Sigmoid colon (tissue), 7 donors: ENCODE measurements around the gene BCOR. TPM values are rescaled to one million over a fixed set of nuclear protein-coding genes. Genes with fewer than 3 reads are reported as not detected.

Experiments used
- DNase-seq: peaks from one replicate; pipeline ENCODE4 v3.0.0-alpha.2; 2019
- H3K27ac ChIP-seq, 4 donors: fragments of 200-600 bp; sonication (generic); one replicate each; pipeline ENCODE4 v1.5.1; 2016 to 2019; ENCODE audit warnings: mild to moderate bottlenecking in 1 of 4
- H3K27me3 ChIP-seq, 3 donors: fragments of 200-600 bp; sonication (generic); one replicate each; pipeline ENCODE4 v1.5.1; 2019; ENCODE audit warnings: mild to moderate bottlenecking in 1 of 3
- H3K36me3 ChIP-seq, 4 donors: fragments of 200-600 bp; sonication (generic); one replicate each; pipeline ENCODE4 v1.5.1; 2016 to 2019
- H3K4me1 ChIP-seq, 4 donors: fragments of 200-600 bp; sonication (generic); one replicate each; pipeline ENCODE4 v1.5.1; 2017 to 2019
- H3K4me3 ChIP-seq, 4 donors: fragments of 200-600 bp; sonication (generic); one replicate each; pipeline ENCODE4 v1.5.1; 2017 to 2019; ENCODE audit warnings: mild to moderate bottlenecking in 2 of 4, moderate library complexity in 1 of 4
- H3K9me3 ChIP-seq, 4 donors: fragments of 200-600 bp in 3 of 4; sonication (generic) in 3 of 4; one replicate each; pipeline versions ENCODE4 v1.5.1 to v1.6.1; 2013 to 2019
- EP300 ChIP-seq, 4 donors: sonication (generic); formaldehyde crosslinking; IDR thresholded peaks; one replicate each; pipeline ENCODE4 v1.6.1; 2017; ENCODE audit warnings: antibody characterized with exemption in 4 of 4
- POLR2A ChIP-seq, 2 donors: fragments of 450-650 bp; IDR thresholded peaks; one replicate each; pipeline ENCODE4 v1.6.1; 2016; ENCODE audit warnings: antibody characterized with exemption in 2 of 2, mild to moderate bottlenecking in 2 of 2, moderate library complexity in 2 of 2
- POLR2AphosphoS5 ChIP-seq, 4 donors: sonication (generic); formaldehyde crosslinking; IDR thresholded peaks; one replicate each; pipeline ENCODE4 v1.6.1; 2017; ENCODE audit warnings: antibody characterized with exemption in 4 of 4
- WGBS, 2 donors: extraction: QIAGEN DNeasy Blood & Tissue Kit; methylation state at CpG; one replicate each; pipeline ENCODE4 v1.1.7; 2013; 5-methylcytosine and 5-hydroxymethylcytosine counted together
- intact Hi-C: fragments of 100-400 bp; cut with DNase I; formaldehyde crosslinking; loops from one replicate; pipeline ENCODE4 v1.15.1; 2023
- polyA plus RNA-seq, 3 donors: library from polyadenylated mRNA; stranded (reverse); fragments of 200-250 nt; gene quantifications; one replicate each; pipeline ENCODE4 v1.2.3, GENCODE V29; 2013
- total RNA-seq, 4 donors: library from RNA; depleted of rRNA; stranded (reverse); fragments of >200 nt; gene quantifications; one replicate each; pipeline ENCODE4 v1.1.0, GENCODE V29; 2016
- TF ChIP-seq, protein P1 (sequence below), 4 experiments: fragments of 450-650 bp in 3 of 4; fragments of 200-600 bp in 1 of 4; IDR thresholded peaks; one replicate each; pipeline ENCODE4 v1.5.1; 2016 to 2019; ENCODE audit warnings: antibody characterized with exemption in 4 of 4, mild to moderate bottlenecking in 3 of 4, moderate library complexity in 2 of 4
- donor health status: healthy with polysubstance abuse.
- donor health status: Bipolar disorder and iron deficiency.
- donor health status: healthy.

The BCOR gene
- total and polyA plus RNA-seq, 7 donors: 3.5 to 31.6 (median 15.8) TPM

DNA sequence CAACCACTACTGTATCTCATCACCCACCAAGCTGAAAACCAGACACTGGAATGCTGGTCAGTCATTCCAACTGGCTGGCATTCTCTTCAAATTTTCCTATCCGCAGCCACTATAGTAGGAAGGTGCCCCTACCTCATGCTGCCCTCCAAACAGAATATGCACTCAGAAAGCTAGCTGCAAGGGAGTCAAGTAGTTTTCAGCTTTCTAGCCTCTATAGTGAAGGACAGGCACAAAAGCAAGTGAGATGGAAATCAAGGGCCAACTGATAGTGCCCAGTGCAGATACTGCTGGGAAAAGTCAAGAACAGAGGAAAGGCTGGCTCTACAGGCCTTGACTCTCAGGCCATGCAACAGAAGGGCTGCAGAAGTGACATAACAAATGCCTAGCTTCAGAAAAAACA lies 47.2 kb downstream of the BCOR start:
- no peaks in the 10 kb centered on the region for H3K27me3 ChIP-seq
- WGBS, 2 donors: 98 to 100% methylated on average over 1 of the region's 1 CpG
- DNase-seq: no peak
- H3K4me1 ChIP-seq: no peaks in the 10 kb centered on the region
- H3K27ac ChIP-seq: no peak overlapping the region
- no peak for TF ChIP-seq EP300 (IDR thresholded peaks at IDR 0.05)
- no peak for TF ChIP-seq POLR2A (IDR thresholded peaks at IDR 0.05)
- TF ChIP-seq, protein P1, sequence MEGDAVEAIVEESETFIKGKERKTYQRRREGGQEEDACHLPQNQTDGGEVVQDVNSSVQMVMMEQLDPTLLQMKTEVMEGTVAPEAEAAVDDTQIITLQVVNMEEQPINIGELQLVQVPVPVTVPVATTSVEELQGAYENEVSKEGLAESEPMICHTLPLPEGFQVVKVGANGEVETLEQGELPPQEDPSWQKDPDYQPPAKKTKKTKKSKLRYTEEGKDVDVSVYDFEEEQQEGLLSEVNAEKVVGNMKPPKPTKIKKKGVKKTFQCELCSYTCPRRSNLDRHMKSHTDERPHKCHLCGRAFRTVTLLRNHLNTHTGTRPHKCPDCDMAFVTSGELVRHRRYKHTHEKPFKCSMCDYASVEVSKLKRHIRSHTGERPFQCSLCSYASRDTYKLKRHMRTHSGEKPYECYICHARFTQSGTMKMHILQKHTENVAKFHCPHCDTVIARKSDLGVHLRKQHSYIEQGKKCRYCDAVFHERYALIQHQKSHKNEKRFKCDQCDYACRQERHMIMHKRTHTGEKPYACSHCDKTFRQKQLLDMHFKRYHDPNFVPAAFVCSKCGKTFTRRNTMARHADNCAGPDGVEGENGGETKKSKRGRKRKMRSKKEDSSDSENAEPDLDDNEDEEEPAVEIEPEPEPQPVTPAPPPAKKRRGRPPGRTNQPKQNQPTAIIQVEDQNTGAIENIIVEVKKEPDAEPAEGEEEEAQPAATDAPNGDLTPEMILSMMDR (IDR thresholded peaks at IDR 0.05): no peak
- TF ChIP-seq POLR2AphosphoS5 (IDR thresholded peaks at IDR 0.05): no peak
- peaks cover 8 to 66% (median 37%) of the 10 kb centered on the region in 4 donors for H3K36me3 ChIP-seq
- H3K4me3 ChIP-seq: no peak overlapping the region
- H3K9me3 ChIP-seq: peaks cover 4 to 16% (median 7%) of the 10 kb centered on the region in 4 donors
- intact Hi-C loops: no loop called here

DNA sequence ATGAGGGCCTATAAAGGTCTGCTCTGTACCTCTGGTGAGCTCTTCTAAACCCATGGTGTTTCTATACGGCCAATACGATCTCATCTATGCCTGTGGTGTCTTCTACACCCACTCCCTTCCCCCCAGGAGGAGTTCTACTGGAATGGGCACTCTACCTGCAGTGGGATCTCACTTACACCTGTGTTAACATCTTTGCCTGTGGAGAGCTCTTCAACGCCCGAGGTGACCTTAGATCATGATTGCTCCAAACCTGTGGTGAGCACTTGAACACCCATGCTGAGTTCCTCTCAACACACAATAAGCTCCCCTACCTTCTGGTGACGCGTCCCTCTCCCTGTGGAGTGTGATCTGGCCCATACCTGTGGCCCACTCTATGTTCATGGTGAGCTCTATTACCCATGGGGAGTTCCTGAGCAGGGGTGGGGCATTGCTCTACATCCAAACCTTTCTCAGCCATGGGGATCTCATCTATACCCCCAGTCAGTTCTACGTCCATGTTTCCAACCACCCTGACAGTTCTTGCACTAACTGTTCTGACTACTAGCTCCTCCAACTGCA lies 48.6 kb downstream of the BCOR start:
- intact Hi-C loops: no loop called here
- Histone ChIP-seq H3K9me3 (peaks cover 4 to 16% (median 7%) of the 10 kb centered on the region in 4 donors), H3K36me3 (peaks cover 8 to 52% (median 33%) of the 10 kb centered on the region in 4 donors), H3K4me3 (no peak overlapping the region), H3K27ac (no peak overlapping the region), H3K4me1 (no peaks in the 10 kb centered on the region), H3K27me3 (no peaks in the 10 kb centered on the region)
- no peak for TF ChIP-seq EP300 (IDR thresholded peaks at IDR 0.05)
- TF ChIP-seq, protein P1 (IDR thresholded peaks at IDR 0.05): no peak
- TF ChIP-seq POLR2AphosphoS5 (IDR thresholded peaks at IDR 0.05): no peak
- no peak for TF ChIP-seq POLR2A (IDR thresholded peaks at IDR 0.05)
- WGBS, 2 donors: 97% methylated on average over 7 of the region's 7 CpGs
- no peak for DNase-seq

DNA sequence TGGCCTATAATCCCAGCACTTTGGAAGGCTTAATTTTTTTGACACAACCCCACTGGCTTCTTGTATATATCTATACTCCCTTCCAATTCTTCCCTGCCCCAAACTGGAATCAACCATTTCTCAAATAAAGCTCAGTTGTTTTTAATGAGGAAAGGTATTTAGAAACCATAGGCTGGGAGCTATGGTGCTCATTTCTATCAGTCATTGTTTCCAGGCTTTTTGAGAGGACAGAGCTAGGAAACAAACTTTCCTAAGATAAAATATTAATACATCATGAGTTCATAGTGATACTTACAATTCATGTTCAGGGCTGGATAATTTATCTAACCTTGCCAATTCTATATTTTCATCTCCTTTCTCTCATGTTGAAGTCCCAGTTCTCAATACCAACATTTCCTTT lies 50.3 kb downstream of the BCOR start:
- no peak overlapping the region for H3K27ac ChIP-seq
- intact Hi-C loops: no loop called here
- H3K27me3 ChIP-seq: no peaks in the 10 kb centered on the region
- TF ChIP-seq POLR2AphosphoS5 (IDR thresholded peaks at IDR 0.05): no peak
- no peak for TF ChIP-seq POLR2A (IDR thresholded peaks at IDR 0.05)
- TF ChIP-seq, protein P1 (IDR thresholded peaks at IDR 0.05): no peak
- TF ChIP-seq EP300 (IDR thresholded peaks at IDR 0.05): no peak
- H3K9me3 ChIP-seq: peaks cover 4 to 16% (median 7%) of the 10 kb centered on the region in 4 donors
- DNase-seq: no peak
- H3K36me3 ChIP-seq: peaks cover 8 to 37% (median 17%) of the 10 kb centered on the region in 4 donors
- H3K4me1 ChIP-seq: no peaks in the 10 kb centered on the region
- H3K4me3 ChIP-seq: no peak overlapping the region

DNA sequence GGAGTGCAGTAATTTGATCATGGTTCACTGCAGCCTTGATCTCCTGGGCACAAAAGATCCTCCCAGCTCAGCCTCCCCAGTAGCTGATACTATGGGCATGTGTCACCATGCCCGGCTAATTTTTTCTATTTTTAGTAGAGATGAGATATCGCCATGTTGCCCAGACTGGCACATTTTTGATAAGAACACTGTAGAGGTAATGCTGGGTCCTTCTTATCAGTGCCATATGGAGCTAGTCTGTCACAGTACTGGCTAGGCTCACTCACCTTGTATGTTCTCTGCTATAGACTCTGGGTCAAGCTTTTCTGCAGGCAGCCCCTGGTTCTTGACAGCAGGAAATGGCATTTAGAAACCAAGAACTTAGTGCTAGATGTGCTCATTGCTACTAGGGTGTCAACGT lies 53.9 kb downstream of the BCOR start:
- Histone ChIP-seq H3K27ac (no peak overlapping the region), H3K9me3 (no peaks in the 10 kb centered on the region), H3K4me3 (no peak overlapping the region), H3K27me3 (no peaks in the 10 kb centered on the region), H3K4me1 (no peaks in the 10 kb centered on the region), H3K36me3 (peaks cover 0 to 3% (median 1%) of the 10 kb centered on the region in 4 donors)
- DNase-seq: no peak
- intact Hi-C loops: no loop called here
- TF ChIP-seq EP300 (IDR thresholded peaks at IDR 0.05) (no peak), POLR2A (IDR thresholded peaks at IDR 0.05) (no peak), POLR2AphosphoS5 (IDR thresholded peaks at IDR 0.05) (no peak)
- TF ChIP-seq, protein P1 (IDR thresholded peaks at IDR 0.05): no peak
- 82 to 87% methylated on average over 3 of the region's 3 CpGs for whole genome bisulfite sequencing, 2 donors

DNA sequence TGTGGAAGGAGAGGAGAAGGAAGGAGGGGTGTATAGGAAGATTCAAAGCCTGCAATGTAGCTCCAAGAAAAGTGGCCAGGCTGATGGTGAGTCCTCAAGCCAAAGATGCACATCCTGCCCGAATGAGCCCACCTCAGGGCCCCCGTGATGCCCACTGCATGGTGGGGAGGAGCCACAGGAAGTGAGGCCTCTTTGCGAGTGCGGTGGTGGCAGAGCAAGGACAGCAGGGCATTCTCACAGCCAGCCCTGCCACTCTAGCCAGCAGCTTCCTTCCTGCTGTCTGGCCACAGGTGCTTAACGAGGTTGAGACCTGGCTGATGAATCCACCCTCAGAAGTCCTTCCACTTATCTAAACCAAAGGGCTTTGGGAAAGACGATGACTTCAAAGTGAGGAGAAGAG lies 55.8 kb downstream of the BCOR start:
- Histone ChIP-seq H3K27ac (no peak overlapping the region), H3K9me3 (no peaks in the 10 kb centered on the region), H3K4me3 (no peak overlapping the region), H3K27me3 (no peaks in the 10 kb centered on the region), H3K36me3 (no peaks in the 10 kb centered on the region), H3K4me1 (no peaks in the 10 kb centered on the region)
- TF ChIP-seq POLR2A (IDR thresholded peaks at IDR 0.05) (no peak), EP300 (IDR thresholded peaks at IDR 0.05) (no peak), POLR2AphosphoS5 (IDR thresholded peaks at IDR 0.05) (no peak)
- TF ChIP-seq, protein P1 (IDR thresholded peaks at IDR 0.05): no peak
- DNase-seq: no peak
- WGBS, 2 donors: 55 to 75% methylated on average over 6 of the region's 6 CpGs
- intact Hi-C loops: no loop called here
